Activated CD4-positive, alpha-beta memory T cell treated with anti-CD3 and anti-CD28 coated beads, Interleukin-2, amount 10 ng/mL, durations not matched to agents 7 days and 5 days (primary cell): Measurements from ENCODE around the gene GOLPH3. TPM values are rescaled to one million over a fixed set of nuclear protein-coding genes. Genes with fewer than 3 reads are reported as not detected.
A peak's percentile ranks its signal among the peaks of the same experiment; 100 is the strongest.

Experiments used
- CTCF ChIA-PET: fragments of 350-600 bp; sonication (Branson Sonifier 250); formaldehyde crosslinking; loops from one replicate; lab custom pipeline; 2021; ENCODE audit warnings: antibody characterized with exemption, inconsistent platforms; lab: Charles Lee
- POLR2A ChIA-PET: fragments of 350-600 bp; sonication (Branson Sonifier 250); formaldehyde crosslinking; loops from one replicate; lab custom pipeline; 2021; ENCODE audit warnings: antibody characterized with exemption; lab: Charles Lee
- DNase-seq: peaks from one replicate; pipeline ENCODE4 v3.0.0-alpha.2; 2020
- H3K27ac Mint-ChIP-seq: one replicate; pipeline ENCODE4 v1.8.0; 2021; ENCODE audit warnings: mild to moderate bottlenecking, mixed read lengths
- H3K27me3 Mint-ChIP-seq: one replicate; pipeline ENCODE4 v1.8.0; 2021; ENCODE audit warnings: mixed read lengths
- H3K36me3 Mint-ChIP-seq: one replicate; pipeline ENCODE4 v1.8.0; 2021; ENCODE audit warnings: low read depth, mixed read lengths
- H3K4me1 Mint-ChIP-seq: one replicate; pipeline ENCODE4 v1.8.0; 2021; ENCODE audit warnings: mixed read lengths
- H3K4me3 Mint-ChIP-seq: one replicate; pipeline ENCODE4 v1.8.0; 2021; ENCODE audit warnings: mild to moderate bottlenecking, mixed read lengths
- H3K9me3 Mint-ChIP-seq: one replicate; pipeline ENCODE4 v1.8.0; 2021; ENCODE audit warnings: mixed read lengths
- total RNA-seq, 2 experiments: library from RNA; stranded (reverse); gene quantifications; one replicate each; pipeline ENCODE4 v1.2.3, GENCODE V29; 2021

Gene GOLPH3
- total RNA-seq, 2 experiments from 2014 or later, result 81.6 to 86.8 TPM

DNA sequence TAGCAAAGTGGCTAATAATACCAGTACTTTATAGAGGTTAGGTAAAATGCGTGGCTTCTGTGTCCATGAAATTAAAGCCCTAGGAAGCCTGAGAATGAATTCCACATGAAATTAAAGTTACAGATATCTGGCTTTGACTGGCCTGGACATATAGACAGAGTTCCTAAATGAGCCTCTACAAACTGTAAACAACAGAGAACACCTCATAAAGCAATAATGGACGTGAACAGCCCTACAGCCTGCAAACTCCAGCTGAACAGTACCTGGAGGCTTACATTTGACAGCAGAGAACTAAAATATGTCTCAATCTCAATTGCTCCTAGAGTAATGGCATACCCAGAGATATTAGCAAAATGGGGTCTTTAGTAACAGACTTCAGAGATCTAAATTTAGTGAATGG, 28.7 kb downstream of the GOLPH3 start:
- CTCF ChIA-PET, result no interaction called here
- H3K4me3 Mint-ChIP-seq, result no peak overlapping the region
- H3K9me3 Mint-ChIP-seq, result no peaks in the 10 kb centered on the region
- DNase-seq, result no peak
- H3K36me3 Mint-ChIP-seq, result peaks cover 44% of the 10 kb centered on the region
- H3K27ac Mint-ChIP-seq, result no peak overlapping the region
- no peaks in the 10 kb centered on the region for H3K27me3 Mint-ChIP-seq
- POLR2A ChIA-PET, result no interaction called here
- H3K4me1 Mint-ChIP-seq, result peaks cover 10% of the 10 kb centered on the region

- no peak overlapping the region for H3K27ac Mint-ChIP-seq
- DNase-seq, result no peak
- CTCF ChIA-PET, result no interaction called here
- H3K4me1 Mint-ChIP-seq, result peaks cover 12% of the 10 kb centered on the region
- H3K27me3 Mint-ChIP-seq, result no peaks in the 10 kb centered on the region
- peaks cover 50% of the 10 kb centered on the region for H3K36me3 Mint-ChIP-seq
- POLR2A ChIA-PET, result no interaction called here
- no peak overlapping the region for H3K4me3 Mint-ChIP-seq
- H3K9me3 Mint-ChIP-seq, result no peaks in the 10 kb centered on the region
Measured at GRCh38 chr5:32144378-32145207, 29.5 kb downstream of the GOLPH3 start.

- H3K9me3 Mint-ChIP-seq, result no peaks in the 10 kb centered on the region
- H3K27ac Mint-ChIP-seq, result no peak overlapping the region
- H3K27me3 Mint-ChIP-seq, result no peaks in the 10 kb centered on the region
- no peak for DNase-seq
- H3K4me3 Mint-ChIP-seq, result no peak overlapping the region
- peaks cover 55% of the 10 kb centered on the region for H3K36me3 Mint-ChIP-seq
- H3K4me1 Mint-ChIP-seq, result peaks cover 17% of the 10 kb centered on the region
- CTCF ChIA-PET, result no interaction called here
- POLR2A ChIA-PET, result no interaction called here
Measured at GRCh38 chr5:32143617-32144377, 30.3 kb downstream of the GOLPH3 start.

GRCh38 chr5:32138839-32139493, 35.2 kb downstream of the GOLPH3 start:
- CTCF ChIA-PET, result no interaction called here

GRCh38 chr5:32136342-32136741, 37.8 kb downstream of the GOLPH3 start:
- DNase-seq, result no peak
- Mint-ChIP-seq H3K4me1 (peaks cover 20% of the 10 kb centered on the region), H3K9me3 (no peaks in the 10 kb centered on the region), H3K4me3 (no peak overlapping the region), H3K27ac (no peak overlapping the region), H3K27me3 (no peaks in the 10 kb centered on the region), H3K36me3 (peaks cover 52% of the 10 kb centered on the region)
- POLR2A ChIA-PET, result interaction anchor here (1.6 kb wide), 1 partner anchor 38 kb away, joined by 9 read pairs; the partner anchor contains the start of gene GOLPH3
- CTCF ChIA-PET, result no interaction called here

More at GRCh38 chr5:32138839-32139493, 35.2 kb downstream of the GOLPH3 start:
- Mint-ChIP-seq H3K9me3 (no peaks in the 10 kb centered on the region), H3K4me3 (no peak overlapping the region), H3K36me3 (peaks cover 45% of the 10 kb centered on the region), H3K27ac (peak overlapping the region; percentile 59), H3K27me3 (no peaks in the 10 kb centered on the region), H3K4me1 (peaks cover 13% of the 10 kb centered on the region)
- DNase-seq, result peak; percentile 54
- POLR2A ChIA-PET, result interaction anchor here (1.2 to 2.5 kb wide), 2 partner anchors 9 to 35 kb away, joined by 4 to 6 read pairs; partner anchors contain the start of gene GOLPH3

- Mint-ChIP-seq H3K9me3 (no peaks in the 10 kb centered on the region), H3K27me3 (no peaks in the 10 kb centered on the region), H3K4me1 (peaks cover 22% of the 10 kb centered on the region), H3K4me3 (no peak overlapping the region), H3K27ac (no peak overlapping the region), H3K36me3 (peaks cover 52% of the 10 kb centered on the region)
- POLR2A ChIA-PET, result interaction anchor here (1.6 kb wide), 1 partner anchor 39 kb away, joined by 9 read pairs; the partner anchor contains the start of gene GOLPH3
- no peak for DNase-seq
- CTCF ChIA-PET, result interaction anchor here (0.5 to 1.0 kb wide), 2 partner anchors 37 to 194 kb away, joined by 3 to 4 read pairs; no protein-coding TSS in a partner anchor
Measured at GRCh38 chr5:32135086-32135485, 39.0 kb downstream of the GOLPH3 start.

GRCh38 chr5:32132757-32133156, 41.4 kb downstream of the GOLPH3 start:
- Mint-ChIP-seq H3K36me3 (peaks cover 51% of the 10 kb centered on the region), H3K27me3 (no peaks in the 10 kb centered on the region), H3K4me1 (peaks cover 15% of the 10 kb centered on the region), H3K4me3 (no peak overlapping the region), H3K27ac (no peak overlapping the region), H3K9me3 (no peaks in the 10 kb centered on the region)
- POLR2A ChIA-PET, result no interaction called here
- CTCF ChIA-PET, result no interaction called here
- no peak for DNase-seq

DNA sequence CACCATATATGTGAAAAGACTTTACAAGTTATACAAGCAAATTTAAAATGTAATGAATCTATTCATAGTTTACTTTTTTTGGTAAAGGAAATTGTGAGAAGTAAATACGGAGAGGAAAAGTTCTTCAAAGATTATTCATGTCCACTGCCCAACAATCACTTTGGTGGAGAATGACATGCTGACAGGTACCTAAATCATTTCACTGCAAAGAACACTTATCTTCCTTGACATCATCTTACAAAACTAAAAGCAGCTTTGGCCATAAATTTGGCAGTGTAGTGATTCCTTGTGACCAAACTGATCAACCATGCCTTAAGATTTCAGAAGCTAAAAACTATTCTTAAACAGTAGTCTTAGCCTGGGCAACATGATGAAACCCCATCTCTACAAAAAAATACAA, 42.5 kb downstream of the GOLPH3 start:
- ChIA-PET CTCF (interaction anchor here (0.7 to 1.4 kb wide), 2 partner anchors 101 to 198 kb away, joined by 3 to 4 read pairs; no protein-coding TSS in a partner anchor), POLR2A (no interaction called here)
- no peaks in the 10 kb centered on the region for H3K27me3 Mint-ChIP-seq
- no peak overlapping the region for H3K27ac Mint-ChIP-seq
- no peaks in the 10 kb centered on the region for H3K9me3 Mint-ChIP-seq
- no peak for DNase-seq
- no peak overlapping the region for H3K4me3 Mint-ChIP-seq
- H3K36me3 Mint-ChIP-seq, result peaks cover 55% of the 10 kb centered on the region
- peaks cover 16% of the 10 kb centered on the region for H3K4me1 Mint-ChIP-seq

GRCh38 chr5:32130865-32131264, 43.3 kb downstream of the GOLPH3 start:
- Mint-ChIP-seq H3K36me3 (peaks cover 63% of the 10 kb centered on the region), H3K9me3 (no peaks in the 10 kb centered on the region), H3K4me1 (peaks cover 18% of the 10 kb centered on the region), H3K27me3 (no peaks in the 10 kb centered on the region), H3K4me3 (no peak overlapping the region), H3K27ac (no peak overlapping the region)
- DNase-seq, result no peak
- ChIA-PET CTCF (interaction anchor here (1.4 kb wide), 1 partner anchor 101 kb away, joined by 4 read pairs; no protein-coding TSS in a partner anchor), POLR2A (no interaction called here)

DNA sequence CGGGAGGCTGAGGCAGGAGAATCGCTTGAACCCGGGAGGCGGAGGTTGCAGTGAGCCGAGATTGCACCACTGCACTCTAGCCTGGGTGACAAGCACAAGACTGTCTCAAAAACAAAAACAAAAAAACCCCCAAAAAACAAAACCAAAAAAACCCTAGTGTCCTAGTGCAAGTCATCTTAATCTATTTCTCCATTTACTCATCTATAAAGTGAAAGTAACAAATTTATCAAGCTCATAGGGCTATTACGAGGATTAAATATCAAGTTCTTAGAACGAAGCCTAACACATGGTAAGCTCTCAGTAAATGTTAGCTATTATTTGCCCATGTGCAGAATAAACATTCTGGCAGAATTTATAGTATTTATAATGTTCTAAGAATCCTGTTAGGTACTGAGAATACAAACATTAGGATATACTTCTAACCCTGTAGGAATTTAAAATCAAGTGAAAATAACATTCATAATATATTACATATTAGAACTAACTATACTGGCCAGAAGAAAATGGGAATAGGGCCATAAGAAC, 45.0 kb downstream of the GOLPH3 start:
- peaks cover 20% of the 10 kb centered on the region for H3K4me1 Mint-ChIP-seq
- H3K9me3 Mint-ChIP-seq, result no peaks in the 10 kb centered on the region
- POLR2A ChIA-PET, result no interaction called here
- no peaks in the 10 kb centered on the region for H3K27me3 Mint-ChIP-seq
- peaks cover 61% of the 10 kb centered on the region for H3K36me3 Mint-ChIP-seq
- no peak for DNase-seq
- H3K4me3 Mint-ChIP-seq, result no peak overlapping the region
- CTCF ChIA-PET, result interaction anchor here (0.7 to 1.1 kb wide), 2 partner anchors 9 to 14 kb away, joined by 3 read pairs; no protein-coding TSS in a partner anchor
- no peak overlapping the region for H3K27ac Mint-ChIP-seq

GRCh38 chr5:32127711-32128110, 46.4 kb downstream of the GOLPH3 start:
- Mint-ChIP-seq H3K4me1 (peaks cover 16% of the 10 kb centered on the region), H3K27me3 (no peaks in the 10 kb centered on the region), H3K36me3 (peaks cover 65% of the 10 kb centered on the region), H3K4me3 (no peak overlapping the region), H3K27ac (no peak overlapping the region), H3K9me3 (no peaks in the 10 kb centered on the region)
- POLR2A ChIA-PET, result no interaction called here
- DNase-seq, result no peak
- CTCF ChIA-PET, result no interaction called here

- Mint-ChIP-seq H3K27ac (no peak overlapping the region), H3K27me3 (no peaks in the 10 kb centered on the region), H3K4me1 (peaks cover 16% of the 10 kb centered on the region), H3K4me3 (no peak overlapping the region), H3K36me3 (peaks cover 66% of the 10 kb centered on the region), H3K9me3 (no peaks in the 10 kb centered on the region)
- DNase-seq, result no peak
- ChIA-PET POLR2A (no interaction called here), CTCF (interaction anchor here (0.6 to 1.2 kb wide), 2 partner anchors 152 to 203 kb away, joined by 3 to 4 read pairs; no protein-coding TSS in a partner anchor)
Measured at GRCh38 chr5:32126691-32127090, 47.4 kb downstream of the GOLPH3 start.
